Motor neuron (in vitro differentiated cells): Measurements from ENCODE around the gene UBASH3A. TPM values are rescaled to one million over a fixed set of nuclear protein-coding genes. Genes with fewer than 3 reads are reported as not detected.
A peak's percentile ranks its signal among the peaks of the same experiment; 100 is the strongest.

Experiments
- ATAC-seq, 8 experiments: fragments of 200-7000 bp; cut with Tn5 transposase; replicated peaks in 6 of 8; 2 replicates each; pipeline ENCODE4 v1.8.0; 2021; ENCODE audit warnings: mild to moderate bottlenecking in 8 of 8, moderate library complexity in 8 of 8
- H3K27ac ChIP-seq, 2 donors: fragments of 250-450 bp; sonication (Bioruptor Pico); 2 replicates each; pipeline ENCODE4 v1.9.0; 2021; ENCODE audit warnings: antibody characterized with exemption in 2 of 2, mild to moderate bottlenecking in 2 of 2, moderate library complexity in 1 of 2
- H3K4me1 ChIP-seq, 2 donors: fragments of 250-450 bp; sonication (Bioruptor Pico); replicated peaks in 1 of 2; 2 replicates each; pipeline ENCODE4 v1.6.1; 2021; ENCODE audit warnings: antibody characterized with exemption in 2 of 2, mild to moderate bottlenecking in 2 of 2, moderate library complexity in 1 of 2
- H3K4me3 ChIP-seq, 5 donors: fragments of 250-450 bp; sonication (Bioruptor Pico); 2 replicates each; pipeline ENCODE4 v1.9.0; 2021; ENCODE audit warnings: antibody characterized with exemption in 5 of 5, mild to moderate bottlenecking in 5 of 5, moderate library complexity in 4 of 5
- WGBS, 10 experiments: fragments of 450-650 bp; shearing (Covaris generic); methylation state at CpG; one replicate each; pipeline ENCODE4 v1.0.0; 2022; 5-methylcytosine and 5-hydroxymethylcytosine counted together
- in situ Hi-C, 9 experiments: fragments of 400-800 bp; cut with MboI; loops; one replicate each; pipeline ENCODE4 v1.15.0; 2021; ENCODE audit warnings: low sequenced_read_pairs in 9 of 9, low pct_unique_long_range_greater_than_20kb in 2 of 9; ENCODE audit not compliant: unreplicated experiment in 9 of 9
- total RNA-seq, 8 experiments: library from RNA; unstranded; fragments of 300-600 nt; gene quantifications; 2 replicates each; pipeline versions ENCODE4 v1.2.3 to v1.2.4, GENCODE V29; 2022

UBASH3A gene
- total RNA-seq, 8 experiments from 2014 or later = 0.25 to 0.66 (median 0.28) TPM; not detected in 5

- Histone ChIP-seq H3K4me1 (peaks cover 0 to 3% of the 10 kb centered on the region in 2 donors), H3K27ac (no peak overlapping the region), H3K4me3 (no peak overlapping the region)
- 0 to 90% (median 73%) methylated on average over 1 to 7 of the region's 7 CpGs; no CpG with 5 or more reads in 3 of the 10 experiments for WGBS, 10 experiments
- peak in 1 of 8 experiments; percentile 9 for ATAC-seq
- in situ Hi-C loops = no loop called here
Measured at GRCh38 chr21:42409366-42409765, 5.7 kb downstream of the UBASH3A start.

- peak in 7 of 8 experiments; percentile 61 to 81 (median 72) for ATAC-seq
- WGBS, 10 experiments = 0 to 55% (median 40%) methylated on average over 1 to 5 of the region's 7 CpGs; no CpG with 5 or more reads in 5 of the 10 experiments
- Histone ChIP-seq H3K27ac (no peak overlapping the region), H3K4me1 (peaks cover 0 to 3% of the 10 kb centered on the region in 2 donors), H3K4me3 (no peak overlapping the region)
- in situ Hi-C loops = no loop called here
Measured at GRCh38 chr21:42411197-42411869, 7.6 kb downstream of the UBASH3A start.

- Histone ChIP-seq H3K4me3 (no peak overlapping the region), H3K4me1 (peaks cover 0 to 3% of the 10 kb centered on the region in 2 donors), H3K27ac (no peak overlapping the region)
- in situ Hi-C loops = no loop called here
- WGBS, 10 experiments = 6 to 100% (median 82%) methylated on average over 1 to 8 of the region's 21 CpGs; no CpG with 5 or more reads in 4 of the 10 experiments
- ATAC-seq = peak; percentile 9 to 84 (median 34)
Measured at GRCh38 chr21:42411891-42412635, 8.4 kb downstream of the UBASH3A start.

- 29 to 94% (median 53%) methylated on average over 1 to 3 of the region's 5 CpGs; no CpG with 5 or more reads in 3 of the 10 experiments for whole genome bisulfite sequencing, 10 experiments
- in situ Hi-C loops = no loop called here
- ATAC-seq = no peak
- H3K4me3 ChIP-seq = no peak overlapping the region
- no peak overlapping the region for H3K27ac ChIP-seq
- peaks cover 0 to 3% of the 10 kb centered on the region in 2 donors for H3K4me1 ChIP-seq
Measured at GRCh38 chr21:42412636-42412933, 8.9 kb downstream of the UBASH3A start.

GRCh38 chr21:42413093-42413492 lies 9.4 kb downstream of the UBASH3A start:
- ATAC-seq = no peak
- Histone ChIP-seq H3K4me3 (no peak overlapping the region), H3K4me1 (peaks cover 0 to 3% of the 10 kb centered on the region in 2 donors), H3K27ac (no peak overlapping the region)
- 0 to 88% (median 37%) methylated on average over 1 to 11 of the region's 14 CpGs; no CpG with 5 or more reads in 6 of the 10 experiments for WGBS, 10 experiments
- in situ Hi-C loops = no loop called here

- in situ Hi-C loops = no loop called here
- ATAC-seq = no peak
- no peak overlapping the region for H3K27ac ChIP-seq
- H3K4me3 ChIP-seq = no peak overlapping the region
- 40 to 100% (median 77%) methylated on average over 1 to 3 of the region's 4 CpGs; no CpG with 5 or more reads in 4 of the 10 experiments for WGBS, 10 experiments
- H3K4me1 ChIP-seq = peaks cover 0 to 2% of the 10 kb centered on the region in 2 donors
Measured at GRCh38 chr21:42413500-42413899, 9.8 kb downstream of the UBASH3A start.

GRCh38 chr21:42414066-42414465 lies 10.4 kb downstream of the UBASH3A start:
- WGBS, 10 experiments = 49 to 92% (median 78%) methylated on average over 2 to 8 of the region's 8 CpGs; no CpG with 5 or more reads in 3 of the 10 experiments
- ATAC-seq = no peak
- no peaks in the 10 kb centered on the region for H3K4me1 ChIP-seq
- no peak overlapping the region for H3K27ac ChIP-seq
- in situ Hi-C loops = no loop called here
- no peak overlapping the region for H3K4me3 ChIP-seq

- H3K27ac ChIP-seq = no peak overlapping the region
- H3K4me3 ChIP-seq = no peak overlapping the region
- no peaks in the 10 kb centered on the region for H3K4me1 ChIP-seq
- WGBS, 10 experiments = 43 to 90% (median 85%) methylated on average over 1 to 6 of the region's 8 CpGs; no CpG with 5 or more reads in 5 of the 10 experiments
- in situ Hi-C loops = no loop called here
- ATAC-seq = no peak
Measured at GRCh38 chr21:42414553-42414927, 10.8 kb downstream of the UBASH3A start.

GRCh38 chr21:42414928-42415769 lies 11.4 kb downstream of the UBASH3A start:
- in situ Hi-C loops = no loop called here
- H3K27ac ChIP-seq = no peak overlapping the region
- H3K4me1 ChIP-seq = no peaks in the 10 kb centered on the region
- peak in 5 of 8 experiments; percentile 36 to 76 (median 64) for ATAC-seq
- no peak overlapping the region for H3K4me3 ChIP-seq
- WGBS, 10 experiments = 53 to 100% (median 63%) methylated on average over 2 to 20 of the region's 27 CpGs; no CpG with 5 or more reads in 4 of the 10 experiments

GRCh38 chr21:42417533-42417932 lies 13.8 kb downstream of the UBASH3A start:
- WGBS, 10 experiments = 51 to 100% (median 88%) methylated on average over 2 to 6 of the region's 6 CpGs
- no peaks in the 10 kb centered on the region for H3K4me1 ChIP-seq
- H3K4me3 ChIP-seq = no peak overlapping the region
- ATAC-seq = no peak
- no peak overlapping the region for H3K27ac ChIP-seq
- in situ Hi-C loops = no loop called here

GRCh38 chr21:42418886-42419285 lies 15.2 kb downstream of the UBASH3A start:
- 0 to 94% (median 42%) methylated on average over 1 to 4 of the region's 4 CpGs; no CpG with 5 or more reads in 1 of the 10 experiments for WGBS, 10 experiments
- H3K27ac ChIP-seq = no peak overlapping the region
- peaks cover 0 to 2% of the 10 kb centered on the region in 2 donors for H3K4me1 ChIP-seq
- no peak overlapping the region for H3K4me3 ChIP-seq
- in situ Hi-C loops = no loop called here
- no peak for ATAC-seq

- WGBS, 10 experiments = 13 to 100% (median 93%) methylated on average over 1 to 6 of the region's 6 CpGs; no CpG with 5 or more reads in 2 of the 10 experiments
- in situ Hi-C loops = no loop called here
- ATAC-seq = no peak
- Histone ChIP-seq H3K27ac (no peak overlapping the region), H3K4me3 (no peak overlapping the region), H3K4me1 (peaks cover 0 to 2% of the 10 kb centered on the region in 2 donors)
Measured at GRCh38 chr21:42419845-42420244, 16.1 kb downstream of the UBASH3A start.
